Tibial artery (tissue), 4 donors: ENCODE results near the gene B3GALT5.

Source experiments
- DNase-seq, 2 donors: peaks; one replicate each; pipeline ENCODE4 v3.0.0-alpha.2; 2019
- H3K27ac ChIP-seq, 2 donors: fragments of 200-600 bp; sonication (generic) in 1 of 2; 1 replicate in 1 of 2; 2 replicates in 1 of 2; pipeline ENCODE4 v1.5.1; 2018 to 2019; ENCODE audit warnings: mild to moderate bottlenecking in 1 of 2
- H3K27me3 ChIP-seq, 2 donors: fragments of 200-600 bp; sonication (generic) in 1 of 2; one replicate each; pipeline versions ENCODE4 v1.5.1 to v1.6.0; 2016 to 2019
- H3K36me3 ChIP-seq, 3 donors: fragments of 200-600 bp; sonication (generic) in 2 of 3; one replicate each; pipeline ENCODE4 v1.5.1; 2016 to 2019; ENCODE audit warnings: mild to moderate bottlenecking in 2 of 3
- H3K4me1 ChIP-seq, 4 donors: fragments of 200-600 bp; sonication (generic) in 2 of 4; 1 replicate in 3 of 4; 2 replicates in 1 of 4; pipeline ENCODE4 v1.5.1; 2016 to 2019
- H3K4me3 ChIP-seq, 2 donors: fragments of 200-600 bp; sonication (generic) in 1 of 2; 1 replicate in 1 of 2; 2 replicates in 1 of 2; pipeline ENCODE4 v1.5.1; 2018 to 2019; ENCODE audit warnings: mild to moderate bottlenecking in 2 of 2
- H3K9me3 ChIP-seq, 3 donors: fragments of 200-600 bp; sonication (generic) in 1 of 3; one replicate each; pipeline ENCODE4 v1.5.1; 2016 to 2019
- CTCF ChIP-seq, 2 experiments: fragments of 200-600 bp in 1 of 2; fragments of 450-650 bp in 1 of 2; IDR thresholded peaks; one replicate each; pipeline ENCODE4 v1.5.1; 2017 to 2019; ENCODE audit warnings: antibody characterized with exemption in 2 of 2, mild to moderate bottlenecking in 1 of 2, moderate library complexity in 1 of 2
- intact Hi-C: fragments of 100-400 bp; cut with DNase I; formaldehyde crosslinking; loops from one replicate; pipeline ENCODE4 v1.15.0; 2023; ENCODE audit warnings: low total_unique reads

The B3GALT5 gene

GRCh38 chr21:39658066-39658465, 45.3 kb downstream of the B3GALT5 start:
- Histone ChIP-seq H3K36me3 (no peaks in the 10 kb centered on the region), H3K27ac (no peak overlapping the region), H3K4me3 (no peak overlapping the region), H3K9me3 (peaks cover 0 to 11% (median 11%) of the 10 kb centered on the region in 3 donors), H3K4me1 (peaks cover 0 to 15% (median 2%) of the 10 kb centered on the region in 4 donors), H3K27me3 (no peaks in the 10 kb centered on the region)
- intact Hi-C loops: no loop called here
- no peak for TF ChIP-seq CTCF (IDR thresholded peaks at IDR 0.05)
- DNase-seq: no peak

GRCh38 chr21:39659070-39659815, 46.5 kb downstream of the B3GALT5 start:
- no peaks in the 10 kb centered on the region for H3K27me3 ChIP-seq
- no peak overlapping the region for H3K4me3 ChIP-seq
- DNase-seq: no peak
- peaks cover 0 to 1% (median 0%) of the 10 kb centered on the region in 3 donors for H3K9me3 ChIP-seq
- H3K36me3 ChIP-seq: no peaks in the 10 kb centered on the region
- H3K4me1 ChIP-seq: peaks cover 0 to 15% (median 2%) of the 10 kb centered on the region in 4 donors
- no peak for TF ChIP-seq CTCF (IDR thresholded peaks at IDR 0.05)
- no peak overlapping the region for H3K27ac ChIP-seq
- intact Hi-C loops: no loop called here

GRCh38 chr21:39660191-39660980, 47.6 kb downstream of the B3GALT5 start:
- peaks cover 0 to 15% (median 2%) of the 10 kb centered on the region in 4 donors for H3K4me1 ChIP-seq
- no peaks in the 10 kb centered on the region for H3K27me3 ChIP-seq
- H3K4me3 ChIP-seq: no peak overlapping the region
- no peak for TF ChIP-seq CTCF (IDR thresholded peaks at IDR 0.05)
- no peak for DNase-seq
- no peak overlapping the region for H3K27ac ChIP-seq
- intact Hi-C loops: no loop called here
- H3K36me3 ChIP-seq: no peaks in the 10 kb centered on the region
- no peaks in the 10 kb centered on the region for H3K9me3 ChIP-seq

GRCh38 chr21:39661121-39661520, 48.4 kb downstream of the B3GALT5 start:
- DNase-seq: no peak
- no peaks in the 10 kb centered on the region for H3K36me3 ChIP-seq
- H3K4me3 ChIP-seq: no peak overlapping the region
- H3K27ac ChIP-seq: no peak overlapping the region
- peaks cover 0 to 15% (median 2%) of the 10 kb centered on the region in 4 donors for H3K4me1 ChIP-seq
- H3K27me3 ChIP-seq: no peaks in the 10 kb centered on the region
- no peak for TF ChIP-seq CTCF (IDR thresholded peaks at IDR 0.05)
- intact Hi-C loops: no loop called here
- H3K9me3 ChIP-seq: no peaks in the 10 kb centered on the region

- DNase-seq: no peak
- Histone ChIP-seq H3K36me3 (no peaks in the 10 kb centered on the region), H3K27ac (no peak overlapping the region), H3K9me3 (no peaks in the 10 kb centered on the region), H3K27me3 (no peaks in the 10 kb centered on the region), H3K4me3 (no peak overlapping the region), H3K4me1 (peaks cover 0 to 15% (median 2%) of the 10 kb centered on the region in 4 donors)
- intact Hi-C loops: no loop called here
- no peak for TF ChIP-seq CTCF (IDR thresholded peaks at IDR 0.05)
Observed at GRCh38 chr21:39661740-39662139, 49.0 kb downstream of the B3GALT5 start.
